LNCAP (cell line): ENCODE data around the gene CALCR.

Experiments used
- CTCF ChIP-seq: fragments of 450-650 bp; IDR thresholded peaks from 2 replicates; pipeline ENCODE4 v1.5.1; 2017; ENCODE audit warnings: mild to moderate bottlenecking

Gene CALCR

GRCh38 chr7:93592588-93593266 lies 18.2 kb upstream of the CALCR start:
- no peak for TF ChIP-seq CTCF

DNA sequence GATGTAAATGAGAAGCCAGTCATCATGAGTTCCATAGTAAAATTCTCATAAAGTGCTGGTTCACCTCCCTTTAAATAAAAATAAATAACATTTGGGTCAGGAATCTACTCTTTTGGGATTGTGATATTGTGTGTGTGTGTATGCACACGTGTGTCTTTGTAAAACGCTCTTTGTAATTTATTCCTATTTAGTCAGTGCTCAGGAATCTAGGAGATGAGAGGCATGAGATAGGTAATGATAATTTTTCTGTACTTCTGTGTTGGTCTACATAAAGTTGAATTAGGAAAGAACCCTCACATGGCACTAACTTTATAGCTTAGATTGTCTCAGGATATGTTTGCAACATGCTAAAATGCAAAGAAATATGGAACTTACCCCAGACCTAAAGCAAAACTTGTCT lies 4.9 kb upstream of the CALCR start:
- no peak for TF ChIP-seq CTCF

GRCh38 chr7:93578762-93579161 lies 4.2 kb upstream of the CALCR start:
- no peak for TF ChIP-seq CTCF

- no peak for TF ChIP-seq CTCF
Measured at GRCh38 chr7:93575555-93576399, 1.3 kb upstream of the CALCR start.

DNA sequence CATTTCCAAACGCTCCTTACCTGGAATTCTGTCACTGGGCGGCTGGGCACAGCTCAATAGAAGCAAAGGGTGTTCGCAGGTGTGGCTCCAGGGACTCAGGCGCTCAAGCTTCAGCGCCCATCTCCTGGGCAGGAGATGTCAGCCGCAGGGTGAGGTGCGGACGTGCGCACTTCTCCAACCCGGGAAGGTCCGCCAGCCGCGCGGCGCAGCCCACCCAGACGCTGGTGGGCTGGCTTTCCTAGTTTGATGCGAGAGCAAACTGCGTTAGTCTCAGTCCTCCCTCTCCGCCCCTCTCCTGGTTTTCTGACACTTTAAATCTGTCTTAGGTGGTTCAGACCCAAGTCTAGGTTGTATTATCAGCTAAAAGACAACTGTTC lies 267 bp downstream of the CALCR start:
- no peak for TF ChIP-seq CTCF

- no peak for TF ChIP-seq CTCF
Measured at GRCh38 chr7:93569189-93569588, 5.3 kb downstream of the CALCR start.

DNA sequence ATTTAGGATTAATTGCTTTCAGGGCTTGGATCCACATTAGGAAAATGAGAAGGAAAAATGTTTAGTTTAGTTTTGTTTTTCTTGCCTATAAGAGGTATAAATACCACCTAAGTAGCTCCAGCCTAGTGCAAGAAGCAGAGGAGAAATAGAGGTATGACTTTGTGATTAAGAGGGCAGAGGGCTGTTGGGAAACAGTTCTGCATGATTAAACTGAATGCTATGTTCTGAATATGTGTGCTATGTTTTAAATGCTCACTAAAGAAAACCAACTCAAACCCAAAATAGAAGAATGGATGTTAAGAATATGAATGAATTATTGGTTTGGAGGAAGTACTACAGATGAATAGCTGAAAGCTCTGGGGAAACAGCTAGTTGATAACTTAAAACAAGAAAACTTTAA lies 7.6 kb downstream of the CALCR start:
- no peak for TF ChIP-seq CTCF
